GM06990 (cell line): Measurements from ENCODE around the gene TCTN1.

ENCODE experiments used
- DNase-seq: peaks from one replicate; pipeline ENCODE4 v3.0.0-alpha.2; 2011; ENCODE audit not compliant: insufficient read length; ENCODE audit errors: extremely low read depth
- H3K27me3 ChIP-seq: replicated peaks from 2 replicates; pipeline ENCODE4 v1.6.0; 2011; ENCODE audit warnings: low read length; ENCODE audit not compliant: control insufficient read depth, insufficient read depth
- H3K36me3 ChIP-seq: 2 replicates; pipeline ENCODE4 v1.5.1; 2011; ENCODE audit warnings: low read length; ENCODE audit not compliant: control insufficient read depth, insufficient read depth
- H3K4me3 ChIP-seq: replicated peaks from 2 replicates; pipeline ENCODE4 v1.5.1; 2011; ENCODE audit warnings: low read depth, mild to moderate bottlenecking, control low read depth, low read length
- TF ChIP-seq, protein P1 (sequence below): IDR thresholded peaks from 2 replicates; pipeline ENCODE4 v1.5.1; 2011; ENCODE audit warnings: low read length, control low read depth, mild to moderate bottlenecking, inconsistent platforms; ENCODE audit not compliant: insufficient read depth, poor library complexity, severe bottlenecking

TCTN1 gene

GRCh38 chr12:110677982-110678381 is 64.1 kb downstream of the TCTN1 start:
- Histone ChIP-seq H3K36me3 (peaks cover 10% of the 10 kb centered on the region), H3K4me3 (peak overlapping the region; percentile 26; the same call in 1 of the 2 replicates), H3K27me3 (no peaks in the 10 kb centered on the region)
- no peak for DNase-seq
- TF ChIP-seq, protein P1, sequence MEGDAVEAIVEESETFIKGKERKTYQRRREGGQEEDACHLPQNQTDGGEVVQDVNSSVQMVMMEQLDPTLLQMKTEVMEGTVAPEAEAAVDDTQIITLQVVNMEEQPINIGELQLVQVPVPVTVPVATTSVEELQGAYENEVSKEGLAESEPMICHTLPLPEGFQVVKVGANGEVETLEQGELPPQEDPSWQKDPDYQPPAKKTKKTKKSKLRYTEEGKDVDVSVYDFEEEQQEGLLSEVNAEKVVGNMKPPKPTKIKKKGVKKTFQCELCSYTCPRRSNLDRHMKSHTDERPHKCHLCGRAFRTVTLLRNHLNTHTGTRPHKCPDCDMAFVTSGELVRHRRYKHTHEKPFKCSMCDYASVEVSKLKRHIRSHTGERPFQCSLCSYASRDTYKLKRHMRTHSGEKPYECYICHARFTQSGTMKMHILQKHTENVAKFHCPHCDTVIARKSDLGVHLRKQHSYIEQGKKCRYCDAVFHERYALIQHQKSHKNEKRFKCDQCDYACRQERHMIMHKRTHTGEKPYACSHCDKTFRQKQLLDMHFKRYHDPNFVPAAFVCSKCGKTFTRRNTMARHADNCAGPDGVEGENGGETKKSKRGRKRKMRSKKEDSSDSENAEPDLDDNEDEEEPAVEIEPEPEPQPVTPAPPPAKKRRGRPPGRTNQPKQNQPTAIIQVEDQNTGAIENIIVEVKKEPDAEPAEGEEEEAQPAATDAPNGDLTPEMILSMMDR: no peak

DNA sequence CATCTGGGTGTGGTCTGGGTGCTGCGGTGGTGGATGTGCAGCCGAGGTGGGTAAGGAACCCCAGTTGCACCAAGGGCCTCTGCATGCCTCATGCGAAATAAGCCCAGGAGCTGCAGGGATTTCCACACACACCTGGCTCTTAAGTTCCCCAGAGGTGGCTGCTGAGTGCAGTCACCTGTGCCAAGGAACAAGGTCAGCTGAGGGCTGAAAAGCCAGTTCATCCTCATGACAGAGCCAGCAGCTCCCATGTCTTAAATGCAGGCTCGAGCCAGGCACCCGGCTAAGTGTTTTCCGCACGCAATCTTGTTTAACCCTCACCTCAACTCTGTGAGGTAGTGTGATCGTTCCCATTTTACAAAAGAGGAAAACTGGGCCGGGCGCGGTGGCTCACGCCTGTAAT is 65.3 kb downstream of the TCTN1 start:
- TF ChIP-seq, protein P1: no peak
- DNase-seq: no peak
- Histone ChIP-seq H3K4me3 (no peak overlapping the region), H3K36me3 (peaks cover 10% of the 10 kb centered on the region), H3K27me3 (no peaks in the 10 kb centered on the region)

GRCh38 chr12:110680032-110680431 is 66.1 kb downstream of the TCTN1 start:
- no peak overlapping the region for H3K4me3 ChIP-seq
- DNase-seq: no peak
- peaks cover 13% of the 10 kb centered on the region for H3K36me3 ChIP-seq
- H3K27me3 ChIP-seq: no peaks in the 10 kb centered on the region
- TF ChIP-seq, protein P1: no peak

- H3K36me3 ChIP-seq: peaks cover 11% of the 10 kb centered on the region
- TF ChIP-seq, protein P1: no peak
- DNase-seq: no peak
- H3K4me3 ChIP-seq: no peak overlapping the region; the same call in 1 of the 2 replicates
- H3K27me3 ChIP-seq: no peaks in the 10 kb centered on the region
Observed at GRCh38 chr12:110683888-110684287, 70.0 kb downstream of the TCTN1 start.

DNA sequence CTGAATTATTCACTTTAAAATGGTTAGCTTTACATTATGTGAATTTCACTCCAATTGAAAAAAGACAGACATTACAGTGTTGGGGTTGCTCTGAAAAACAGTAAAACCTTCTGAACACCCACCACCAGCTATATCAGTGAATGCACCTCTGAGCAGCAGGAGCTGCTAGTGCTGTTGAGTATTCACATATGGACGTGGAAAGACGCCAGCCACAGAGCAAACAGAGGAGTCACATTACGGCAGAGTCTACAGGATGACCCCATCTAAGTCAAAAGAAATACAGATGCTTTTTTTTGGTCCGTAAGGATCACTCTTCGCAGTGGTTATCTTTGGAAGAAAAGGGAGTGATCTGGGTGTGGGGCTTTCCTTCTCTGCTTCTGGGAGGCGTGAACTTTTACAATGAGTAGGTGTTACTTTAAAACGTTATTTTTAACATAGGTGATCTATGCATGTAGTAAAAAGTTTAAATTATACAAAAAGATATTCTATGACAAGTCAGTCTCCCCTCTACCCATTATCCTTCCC is 70.4 kb downstream of the TCTN1 start:
- TF ChIP-seq, protein P1: no peak
- no peak for DNase-seq

More for the DNA sequence above, 70.4 kb downstream of the TCTN1 start:
- H3K27me3 ChIP-seq: no peaks in the 10 kb centered on the region
- peaks cover 8% of the 10 kb centered on the region for H3K36me3 ChIP-seq
- H3K4me3 ChIP-seq: peak overlapping the region; percentile 44
